HuH-7 (cell line): ENCODE data around the gene ASMTL.
"Not testable (repeated sequence)": the region's sequence is repeated elsewhere in the genome, so short reads cannot be mapped to it uniquely, and the experiment has no call there.

Experiments used
- DNase-seq: peaks from one replicate; pipeline ENCODE4 v3.0.0; 2011; ENCODE audit warnings: low spot score

The ASMTL gene

GRCh38 chrX:1387141-1387776 lies 65.5 kb downstream of the ASMTL start:
- DNase-seq, result no peak

GRCh38 chrX:1386338-1387127 lies 66.2 kb downstream of the ASMTL start:
- no peak for DNase-seq

- DNase-seq, result no peak
Measured at GRCh38 chrX:1385253-1386223, 67.2 kb downstream of the ASMTL start.

GRCh38 chrX:1384658-1385252 lies 68.0 kb downstream of the ASMTL start:
- no peak for DNase-seq

GRCh38 chrX:1380672-1381233 lies 72.0 kb downstream of the ASMTL start:
- no peak for DNase-seq

GRCh38 chrX:1378306-1378759 lies 74.4 kb downstream of the ASMTL start:
- no peak for DNase-seq

- no peak for DNase-seq
Measured at GRCh38 chrX:1368385-1368698, 84.4 kb downstream of the ASMTL start.

- not testable (repeated sequence) for DNase-seq
Measured at GRCh38 chrX:1366363-1366762, 86.3 kb downstream of the ASMTL start.

GRCh38 chrX:1361910-1362309 lies 90.8 kb downstream of the ASMTL start:
- DNase-seq, result no peak

- no peak for DNase-seq
Measured at GRCh38 chrX:1361275-1361674, 91.4 kb downstream of the ASMTL start.

GRCh38 chrX:1360171-1360570 lies 92.5 kb downstream of the ASMTL start:
- DNase-seq, result no peak

GRCh38 chrX:1359477-1359873 lies 93.2 kb downstream of the ASMTL start:
- DNase-seq, result no peak

GRCh38 chrX:1358793-1359476 lies 93.8 kb downstream of the ASMTL start:
- DNase-seq, result no peak

GRCh38 chrX:1357993-1358392 lies 94.7 kb downstream of the ASMTL start:
- DNase-seq, result no peak

- no peak for DNase-seq
Measured at GRCh38 chrX:1355131-1356046, 97.3 kb downstream of the ASMTL start.

- DNase-seq, result no peak
Measured at GRCh38 chrX:1354036-1355019, 98.4 kb downstream of the ASMTL start.
